HUES6 (cell line): ENCODE measurements around the gene DAZAP1.

Experiments
- H3K27ac ChIP-seq: 2 replicates; pipeline ENCODE4 v1.7.0; 2013; ENCODE audit warnings: low read depth, mild to moderate bottlenecking, low read length, inconsistent platforms
- H3K27me3 ChIP-seq: 2 replicates; pipeline ENCODE4 v1.6.1; 2013; ENCODE audit warnings: low read length; ENCODE audit not compliant: control insufficient read depth, insufficient read depth
- H3K36me3 ChIP-seq: 2 replicates; pipeline ENCODE4 v1.6.1; 2013; ENCODE audit warnings: low read length; ENCODE audit not compliant: control insufficient read depth, insufficient read depth
- H3K4me1 ChIP-seq: 2 replicates; pipeline ENCODE4 v1.6.1; 2013; ENCODE audit warnings: low read length; ENCODE audit not compliant: control insufficient read depth, insufficient read depth
- H3K4me3 ChIP-seq: 2 replicates; pipeline ENCODE4 v1.5.1; 2013; ENCODE audit warnings: low read depth, low read length
- H3K9ac ChIP-seq: one replicate; pipeline ENCODE4 v1.6.1; 2013; ENCODE audit warnings: mild to moderate bottlenecking, low read length
- H3K9me3 ChIP-seq: 2 replicates; pipeline ENCODE4 v1.6.1; 2013; ENCODE audit warnings: low read depth, low read length; ENCODE audit not compliant: control insufficient read depth, insufficient read depth

DAZAP1 gene

GRCh38 chr19:1449467-1450442, 42.4 kb downstream of the DAZAP1 start, which contains the start of gene APC2:
APC2 (plus strand) TSS chr19:1450121; CDS start chr19:1453002, 2,881 bp downstream.
- Histone ChIP-seq H3K9ac (no peak within 1 kb of the TSS), H3K4me3 (peak within 1 kb of the TSS; percentile 33; the same call in 1 of the 2 replicates), H3K36me3 (no peaks in the 10 kb centered on the region), H3K27me3 (peaks cover 91% of the 10 kb centered on the region), H3K27ac (no peak within 1 kb of the TSS), H3K4me1 (peaks cover 19% of the 10 kb centered on the region; the same call in 1 of the 2 replicates), H3K9me3 (no peaks in the 10 kb centered on the region)

GRCh38 chr19:1450735-1451731, 43.6 kb downstream of the DAZAP1 start:
- peaks cover 99% of the 10 kb centered on the region for H3K27me3 ChIP-seq
- H3K27ac ChIP-seq = no peak overlapping the region
- no peak overlapping the region for H3K4me3 ChIP-seq
- H3K9ac ChIP-seq = no peak overlapping the region
- no peaks in the 10 kb centered on the region for H3K9me3 ChIP-seq
- no peaks in the 10 kb centered on the region for H3K36me3 ChIP-seq
- H3K4me1 ChIP-seq = peaks cover 17% of the 10 kb centered on the region

- Histone ChIP-seq H3K27ac (no peak overlapping the region), H3K9me3 (no peaks in the 10 kb centered on the region), H3K27me3 (peaks cover 99% of the 10 kb centered on the region), H3K36me3 (no peaks in the 10 kb centered on the region), H3K4me1 (peaks cover 16% of the 10 kb centered on the region), H3K9ac (no peak overlapping the region), H3K4me3 (no peak overlapping the region)
Observed at GRCh38 chr19:1451916-1452801, 44.8 kb downstream of the DAZAP1 start.

GRCh38 chr19:1452802-1453524, 45.6 kb downstream of the DAZAP1 start:
- Histone ChIP-seq H3K36me3 (no peaks in the 10 kb centered on the region), H3K27me3 (peaks cover 99% of the 10 kb centered on the region), H3K27ac (no peak overlapping the region), H3K4me3 (no peak overlapping the region), H3K4me1 (peaks cover 19% of the 10 kb centered on the region), H3K9ac (no peak overlapping the region), H3K9me3 (no peaks in the 10 kb centered on the region)

- H3K27me3 ChIP-seq = peaks cover 100% of the 10 kb centered on the region
- H3K9me3 ChIP-seq = no peaks in the 10 kb centered on the region
- H3K27ac ChIP-seq = no peak overlapping the region
- no peaks in the 10 kb centered on the region for H3K36me3 ChIP-seq
- H3K4me3 ChIP-seq = no peak overlapping the region
- no peak overlapping the region for H3K9ac ChIP-seq
- H3K4me1 ChIP-seq = peaks cover 19% of the 10 kb centered on the region
Observed at GRCh38 chr19:1453525-1454364, 46.4 kb downstream of the DAZAP1 start.

- Histone ChIP-seq H3K9ac (no peak overlapping the region), H3K4me1 (peaks cover 19% of the 10 kb centered on the region), H3K9me3 (no peaks in the 10 kb centered on the region), H3K27me3 (peaks cover 100% of the 10 kb centered on the region), H3K27ac (no peak overlapping the region), H3K4me3 (peak overlapping the region; percentile 42; the same call in 1 of the 2 replicates), H3K36me3 (no peaks in the 10 kb centered on the region)
Observed at GRCh38 chr19:1455002-1455335, 47.6 kb downstream of the DAZAP1 start.

- peak overlapping the region; percentile 42; the same call in 1 of the 2 replicates for H3K4me3 ChIP-seq
- no peak overlapping the region for H3K9ac ChIP-seq
- H3K4me1 ChIP-seq = peaks cover 19% of the 10 kb centered on the region
- H3K27me3 ChIP-seq = peaks cover 100% of the 10 kb centered on the region
- H3K9me3 ChIP-seq = no peaks in the 10 kb centered on the region
- no peak overlapping the region for H3K27ac ChIP-seq
- no peaks in the 10 kb centered on the region for H3K36me3 ChIP-seq
Observed at GRCh38 chr19:1455336-1456120, 48.1 kb downstream of the DAZAP1 start.

- no peak overlapping the region for H3K4me3 ChIP-seq
- no peak overlapping the region for H3K27ac ChIP-seq
- no peaks in the 10 kb centered on the region for H3K36me3 ChIP-seq
- H3K27me3 ChIP-seq = peaks cover 99% of the 10 kb centered on the region
- no peak overlapping the region for H3K9ac ChIP-seq
- no peaks in the 10 kb centered on the region for H3K9me3 ChIP-seq
- peaks cover 19% of the 10 kb centered on the region for H3K4me1 ChIP-seq
Observed at GRCh38 chr19:1456121-1456900, 48.9 kb downstream of the DAZAP1 start.
